DMS153 treated with DMSO at 0.1 percent for 48 hours (cell line): ENCODE data around the gene PLAGL2.

Experiments
- DNase-seq: peaks from one replicate; lab custom pipeline; 2025; ENCODE audit not compliant: unreplicated experiment; lab: John Stamatoyannopoulos, UW

The PLAGL2 gene

GRCh38 chr20:32231847-32232246 is 24.3 kb upstream of the PLAGL2 start:
- no peak for DNase-seq

- DNase-seq = no peak
These were observed 23.7 kb upstream of the PLAGL2 start for GRCh38 chr20:32231245-32231644.

GRCh38 chr20:32230707-32231106 is 23.2 kb upstream of the PLAGL2 start:
- DNase-seq = no peak

- no peak for DNase-seq
These were observed 21.8 kb upstream of the PLAGL2 start for GRCh38 chr20:32229251-32229747.

GRCh38 chr20:32227744-32228688 is 20.5 kb upstream of the PLAGL2 start:
- DNase-seq = no peak

GRCh38 chr20:32227306-32227705 is 19.8 kb upstream of the PLAGL2 start:
- no peak for DNase-seq

- DNase-seq = no peak
These were observed 18.8 kb upstream of the PLAGL2 start for GRCh38 chr20:32226391-32226790.

- no peak for DNase-seq
These were observed 16.9 kb upstream of the PLAGL2 start for GRCh38 chr20:32224463-32224862.

- DNase-seq = no peak
These were observed 10.8 kb upstream of the PLAGL2 start for GRCh38 chr20:32218156-32218900.

- DNase-seq = no peak
These were observed 8.9 kb upstream of the PLAGL2 start for GRCh38 chr20:32216179-32217142.

- DNase-seq = no peak
These were observed 8.2 kb upstream of the PLAGL2 start for GRCh38 chr20:32215729-32216128.

GRCh38 chr20:32215147-32215546 is 7.6 kb upstream of the PLAGL2 start:
- DNase-seq = no peak

GRCh38 chr20:32213870-32214269 is 6.3 kb upstream of the PLAGL2 start:
- DNase-seq = no peak

GRCh38 chr20:32209850-32210605 is 2.5 kb upstream of the PLAGL2 start:
- DNase-seq = no peak

- DNase-seq = no peak
These were observed 1.1 kb upstream of the PLAGL2 start for GRCh38 chr20:32208499-32209154.

- DNase-seq = no peak
These were observed 550 bp downstream of the PLAGL2 start for GRCh38 chr20:32206760-32207625.

GRCh38 chr20:32205843-32206759 is 1.4 kb downstream of the PLAGL2 start:
- DNase-seq = no peak
